ENCODE results near the gene BUD31.

DNA sequence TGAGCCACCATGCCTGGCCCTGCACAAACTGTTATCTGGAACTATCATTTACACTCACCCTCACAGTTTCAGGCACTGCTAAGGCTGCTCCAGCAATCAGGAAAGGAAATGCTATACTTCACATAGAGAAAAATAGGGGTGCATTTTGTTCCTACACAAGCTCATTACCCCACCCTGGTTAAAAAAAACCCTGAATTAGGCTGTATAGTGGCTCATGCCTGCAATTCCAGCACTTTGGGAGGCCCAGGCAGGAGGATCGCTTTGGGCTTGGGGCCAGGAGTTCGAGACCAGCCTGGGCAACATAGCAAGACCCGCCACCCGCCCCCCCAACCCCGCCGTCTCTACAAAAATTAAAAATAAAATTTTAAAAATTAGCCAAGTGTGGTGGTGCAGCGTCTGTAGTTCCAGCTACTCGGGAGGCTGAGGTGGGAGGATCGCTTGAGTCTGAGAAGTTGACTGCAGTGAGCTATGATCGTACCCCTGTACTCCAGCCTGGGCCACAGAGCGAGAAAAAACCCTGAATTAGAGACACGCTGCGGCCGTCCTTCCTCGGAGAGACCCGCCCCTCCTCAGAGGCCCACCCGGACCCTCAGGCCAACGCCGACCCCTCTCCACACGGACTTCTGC lies 29.3 kb downstream of the BUD31 start:
- TF ChIP-seq EZH2 (IDR thresholded peaks at IDR 0.05; ENCODE audit: insufficient read depth, low read length), result no peak
- TF ChIP-seq, protein P1, sequence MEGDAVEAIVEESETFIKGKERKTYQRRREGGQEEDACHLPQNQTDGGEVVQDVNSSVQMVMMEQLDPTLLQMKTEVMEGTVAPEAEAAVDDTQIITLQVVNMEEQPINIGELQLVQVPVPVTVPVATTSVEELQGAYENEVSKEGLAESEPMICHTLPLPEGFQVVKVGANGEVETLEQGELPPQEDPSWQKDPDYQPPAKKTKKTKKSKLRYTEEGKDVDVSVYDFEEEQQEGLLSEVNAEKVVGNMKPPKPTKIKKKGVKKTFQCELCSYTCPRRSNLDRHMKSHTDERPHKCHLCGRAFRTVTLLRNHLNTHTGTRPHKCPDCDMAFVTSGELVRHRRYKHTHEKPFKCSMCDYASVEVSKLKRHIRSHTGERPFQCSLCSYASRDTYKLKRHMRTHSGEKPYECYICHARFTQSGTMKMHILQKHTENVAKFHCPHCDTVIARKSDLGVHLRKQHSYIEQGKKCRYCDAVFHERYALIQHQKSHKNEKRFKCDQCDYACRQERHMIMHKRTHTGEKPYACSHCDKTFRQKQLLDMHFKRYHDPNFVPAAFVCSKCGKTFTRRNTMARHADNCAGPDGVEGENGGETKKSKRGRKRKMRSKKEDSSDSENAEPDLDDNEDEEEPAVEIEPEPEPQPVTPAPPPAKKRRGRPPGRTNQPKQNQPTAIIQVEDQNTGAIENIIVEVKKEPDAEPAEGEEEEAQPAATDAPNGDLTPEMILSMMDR (IDR thresholded peaks at IDR 0.05; ENCODE audit: insufficient read depth, low read depth, low read length), result no peak

Measured in astrocyte (in vitro differentiated cells and primary cell).